GM12891 (cell line): Measurements from ENCODE around the gene KCTD10.
A peak's percentile ranks its signal among the peaks of the same experiment; 100 is the strongest.

Experiments
- DNase-seq: peaks from one replicate; pipeline ENCODE4 v3.0.0; 2011; ENCODE audit warnings: low spot score; ENCODE audit not compliant: insufficient read length
- FAIRE-seq: peaks from 2 replicates; lab custom pipeline; 2011; peaks lifted over from hg19 to GRCh38; lab: Jason Lieb, UNC
- PAX5 ChIP-seq: IDR thresholded peaks from 2 replicates; pipeline ENCODE4 v1.6.1; 2011; ENCODE audit warnings: low read length, moderate library complexity, mild to moderate bottlenecking; ENCODE audit not compliant: insufficient read depth, severe bottlenecking
- POLR2A ChIP-seq: IDR thresholded peaks from 2 replicates; pipeline ENCODE4 v1.6.1; 2011; ENCODE audit warnings: low read depth, low read length, control low read depth
- POLR2AphosphoS5 ChIP-seq: IDR thresholded peaks from 2 replicates; pipeline ENCODE4 v1.6.1; 2011; ENCODE audit warnings: low read depth, low read length, control low read depth
- POU2F2 ChIP-seq: IDR thresholded peaks from 2 replicates; pipeline ENCODE4 v1.6.1; 2011; ENCODE audit warnings: low read depth, mild to moderate bottlenecking, control low read depth, low read length, moderate library complexity
- SPI1 ChIP-seq: IDR thresholded peaks from 2 replicates; pipeline ENCODE4 v1.6.1; 2011; ENCODE audit warnings: low read depth, low read length, control low read depth
- TAF1 ChIP-seq: IDR thresholded peaks from 2 replicates; pipeline ENCODE4 v1.6.1; 2011; ENCODE audit warnings: low read depth, low read length, control low read depth

KCTD10 gene

DNA sequence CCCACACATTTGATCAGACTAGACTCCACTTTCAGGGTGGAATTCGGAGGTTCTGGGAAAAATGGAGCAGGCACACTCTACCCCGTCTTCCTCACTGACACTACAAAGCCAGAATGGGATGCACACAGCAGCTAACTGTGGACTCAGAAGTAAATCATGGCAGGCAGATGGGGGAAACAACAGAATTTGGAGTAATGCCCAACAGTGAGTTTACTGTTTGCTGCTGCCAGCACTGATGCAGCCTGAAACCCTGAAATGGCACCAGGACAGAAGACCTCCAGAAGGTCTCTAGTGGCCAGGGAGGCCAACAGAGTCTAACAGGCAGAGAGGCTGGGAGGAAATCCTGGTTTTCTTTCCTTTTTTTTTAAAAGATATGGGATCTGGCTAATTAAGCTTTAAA lies 24.6 kb downstream of the KCTD10 start:
- TF ChIP-seq PAX5 (no peak), POU2F2 (no peak), POLR2AphosphoS5 (no peak), SPI1 (no peak), TAF1 (no peak), POLR2A (no peak)
- no peak for FAIRE-seq
- DNase-seq: no peak

DNA sequence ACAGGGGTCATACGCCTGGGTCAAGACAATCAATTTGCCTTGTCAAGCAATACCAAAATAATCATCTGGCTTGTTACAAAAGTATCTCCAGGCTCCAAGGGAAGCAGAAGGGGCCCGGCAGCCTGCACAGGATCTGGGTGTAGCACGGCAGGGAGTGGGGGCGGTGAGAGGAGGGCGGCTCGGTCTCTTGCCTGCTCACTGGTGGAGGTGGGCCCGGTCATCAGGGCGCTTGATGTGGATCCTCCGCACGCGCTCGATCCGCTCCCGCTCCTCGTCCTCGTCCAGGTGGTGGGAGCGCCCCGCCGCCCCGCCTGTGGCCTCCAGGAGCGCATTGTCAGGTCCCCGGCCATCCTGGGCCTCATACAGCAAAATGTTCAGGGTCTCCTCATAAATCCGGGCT lies 25.7 kb downstream of the KCTD10 start:
- DNase-seq (no peak), FAIRE-seq (no peak)
- TF ChIP-seq PAX5: no peak
- no peak for TF ChIP-seq TAF1
- TF ChIP-seq SPI1: no peak
- no peak for TF ChIP-seq POLR2A
- no peak for TF ChIP-seq POLR2AphosphoS5
- no peak for TF ChIP-seq POU2F2

DNA sequence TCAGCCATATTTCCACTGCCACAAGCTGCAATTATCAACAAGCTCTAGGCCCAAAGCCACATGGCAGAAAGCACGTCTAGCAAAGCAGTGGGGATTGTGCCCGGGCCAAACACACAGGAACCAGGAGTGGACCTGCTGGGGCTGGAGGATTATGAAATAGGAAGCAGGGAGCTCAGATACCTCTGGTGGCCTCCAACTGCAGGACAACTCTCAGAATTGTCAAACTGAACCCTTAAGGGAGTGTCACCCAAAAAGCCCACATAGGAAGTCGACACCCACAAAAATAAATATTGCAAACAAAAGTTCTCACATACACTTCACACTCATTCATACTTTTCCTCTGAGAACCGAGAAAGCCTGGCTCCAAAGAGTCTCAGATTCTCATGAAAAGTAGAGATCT lies 26.1 kb downstream of the KCTD10 start:
- TF ChIP-seq POU2F2 (no peak), POLR2AphosphoS5 (no peak), PAX5 (no peak), POLR2A (no peak), TAF1 (no peak)
- no peak for FAIRE-seq
- no peak for DNase-seq

- TF ChIP-seq TAF1 (no peak), PAX5 (no peak), SPI1 (no peak), POLR2A (no peak), POLR2AphosphoS5 (no peak), POU2F2 (no peak)
- no peak for FAIRE-seq
- DNase-seq: no peak
Observed at GRCh38 chr12:109449845-109450532, 27.1 kb downstream of the KCTD10 start.

DNA sequence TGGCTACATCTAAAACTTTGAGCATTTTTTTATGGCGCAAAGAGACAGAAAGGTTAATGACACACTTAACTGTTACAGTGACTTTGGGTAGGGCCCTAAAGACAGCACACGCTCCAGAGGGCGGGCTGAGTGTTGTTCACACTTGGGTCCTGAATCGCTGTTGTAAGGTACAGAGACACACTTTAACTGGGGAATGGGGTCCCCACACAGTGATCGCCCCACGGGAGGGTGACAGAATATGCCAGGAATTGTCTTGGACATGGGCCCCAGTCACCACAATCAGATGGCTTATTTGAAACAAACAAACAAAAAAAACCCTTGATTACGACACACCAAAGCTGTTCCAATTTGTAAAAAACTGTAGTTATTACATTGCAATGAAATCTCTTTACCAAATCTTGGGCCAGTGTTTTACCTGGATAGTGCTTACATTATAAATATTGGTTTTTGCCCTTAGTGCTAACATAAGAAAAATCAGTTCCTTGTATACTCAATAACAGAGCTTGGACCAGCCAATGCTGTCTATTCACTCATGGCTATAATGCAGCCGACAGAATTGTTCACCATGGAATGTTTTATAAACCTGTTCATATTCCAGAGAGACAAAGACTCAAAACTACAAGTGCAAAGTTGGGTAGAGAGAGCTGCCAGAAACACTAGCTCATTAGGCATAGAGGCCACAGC lies 28.3 kb downstream of the KCTD10 start:
- DNase-seq: no peak
- no peak for TF ChIP-seq POLR2A
- TF ChIP-seq POLR2AphosphoS5: no peak
- TF ChIP-seq SPI1: no peak
- TF ChIP-seq PAX5: no peak
- no peak for TF ChIP-seq POU2F2
- TF ChIP-seq TAF1: no peak
- FAIRE-seq: no peak

- DNase-seq (no peak), FAIRE-seq (no peak)
- TF ChIP-seq POLR2A (no peak), POU2F2 (no peak), POLR2AphosphoS5 (no peak), SPI1 (no peak), TAF1 (no peak), PAX5 (no peak)
Observed at GRCh38 chr12:109448272-109448671, 28.8 kb downstream of the KCTD10 start.

DNA sequence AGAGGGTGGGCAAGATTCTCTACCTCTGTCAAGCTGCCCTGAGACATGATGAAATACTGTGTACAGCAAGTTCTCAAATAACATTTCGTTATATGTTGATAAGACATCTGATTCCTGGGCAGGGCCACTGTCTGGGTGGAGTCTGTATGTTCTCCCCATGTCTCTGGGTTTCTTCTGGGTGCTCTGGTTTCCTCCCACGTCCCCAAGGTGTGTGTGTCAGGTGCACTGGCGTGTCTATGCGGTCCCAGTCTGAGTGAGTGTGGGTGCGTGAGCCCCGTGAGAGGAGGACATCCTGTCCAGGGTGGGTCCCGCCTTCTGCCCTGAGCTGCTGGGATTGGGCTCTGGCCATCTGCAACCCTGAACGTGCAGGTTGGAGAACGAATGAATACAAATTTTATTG lies 29.6 kb downstream of the KCTD10 start:
- DNase-seq (no peak), FAIRE-seq (no peak)
- TF ChIP-seq POU2F2: no peak
- no peak for TF ChIP-seq SPI1
- TF ChIP-seq PAX5: no peak
- TF ChIP-seq POLR2AphosphoS5: no peak
- TF ChIP-seq POLR2A: no peak
- no peak for TF ChIP-seq TAF1

GRCh38 chr12:109446869-109447268 lies 30.2 kb downstream of the KCTD10 start:
- no peak for DNase-seq
- TF ChIP-seq POLR2AphosphoS5: no peak
- TF ChIP-seq TAF1: no peak
- no peak for TF ChIP-seq POU2F2
- TF ChIP-seq PAX5: no peak
- no peak for TF ChIP-seq SPI1
- no peak for TF ChIP-seq POLR2A
- no peak for FAIRE-seq

GRCh38 chr12:109445191-109445609 lies 31.9 kb downstream of the KCTD10 start:
- TF ChIP-seq POU2F2 (no peak), TAF1 (no peak)

DNA sequence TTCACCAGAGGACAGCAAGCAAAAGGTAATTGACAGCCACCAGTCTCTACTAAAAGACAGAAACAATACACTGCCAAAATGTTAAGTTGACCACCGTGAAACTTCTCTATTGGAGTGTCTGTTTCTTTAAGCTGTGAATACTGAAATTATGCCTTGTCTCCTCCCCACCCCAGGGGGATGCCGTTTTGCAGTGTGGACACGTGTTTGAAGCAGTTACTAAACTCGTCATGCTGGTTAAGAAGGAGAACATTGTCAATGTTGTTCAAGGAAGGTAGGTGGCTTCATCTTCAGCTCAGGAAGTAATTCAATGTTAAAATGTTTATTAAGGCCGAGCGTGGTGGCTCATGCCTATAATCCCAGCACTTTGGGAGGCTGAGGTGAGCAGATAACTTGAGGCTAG lies 32.8 kb downstream of the KCTD10 start:
- FAIRE-seq (peak; percentile 20), DNase-seq (no peak)
- TF ChIP-seq TAF1 (no peak), POU2F2 (no peak), SPI1 (no peak), POLR2A (no peak), PAX5 (no peak), POLR2AphosphoS5 (no peak)

More at GRCh38 chr12:109445191-109445609, 31.9 kb downstream of the KCTD10 start:
- FAIRE-seq: no peak
- DNase-seq: no peak
